H1 (cell line): ENCODE results near the gene C1GALT1. TPM values are rescaled to one million over a fixed set of nuclear protein-coding genes. Genes with fewer than 3 reads are reported as not detected.

Experiments used
- CTCF ChIA-PET: fragments of 300-600 bp; sonication (Branson Sonifier 250); formaldehyde crosslinking; loops from one replicate; lab custom pipeline; 2021; ENCODE audit not compliant: partially characterized antibody; lab: Charles Lee
- POLR2A ChIA-PET: fragments of 300-600 bp; sonication (Branson Sonifier 250); formaldehyde crosslinking; loops from one replicate; lab custom pipeline; 2021; ENCODE audit warnings: inconsistent platforms; ENCODE audit not compliant: partially characterized antibody; lab: Charles Lee
- DNase-seq, 2 experiments: peaks; one replicate each; pipeline versions ENCODE4 v3.0.0 to v3.0.0-alpha.2; 2010 to 2022; ENCODE audit warnings: low spot score in 2 of 2, low read depth in 1 of 2, mixed read lengths in 1 of 2
- FAIRE-seq: peaks from 2 replicates; lab custom pipeline; 2011; peaks lifted over from hg19 to GRCh38; lab: Jason Lieb, UNC
- H2AFZ ChIP-seq: 2 replicates; pipeline ENCODE4 v1.8.1; 2012; ENCODE audit warnings: low read length, inconsistent platforms
- H2AK5ac ChIP-seq: 2 replicates; pipeline ENCODE4 v1.6.1; 2013; ENCODE audit warnings: low read depth, low read length
- H2BK120ac ChIP-seq: replicated peaks from 2 replicates; pipeline ENCODE3; 2013; ENCODE audit warnings: low read depth, low read length, inconsistent platforms
- H2BK12ac ChIP-seq: 2 replicates; pipeline ENCODE4 v1.6.1; 2013; ENCODE audit warnings: low read depth, low read length
- H2BK15ac ChIP-seq: 2 replicates; pipeline ENCODE4 v1.6.1; 2013; ENCODE audit warnings: low read length
- H2BK20ac ChIP-seq: 2 replicates; pipeline ENCODE4 v1.6.1; 2013; ENCODE audit warnings: low read length
- H2BK5ac ChIP-seq: 2 replicates; pipeline ENCODE4 v1.6.1; 2013; ENCODE audit warnings: low read depth, low read length
- H3K14ac ChIP-seq: 2 replicates; pipeline ENCODE4 v1.6.1; 2013; ENCODE audit warnings: inconsistent platforms; ENCODE audit not compliant: insufficient read length
- H3K18ac ChIP-seq: 2 replicates; pipeline ENCODE4 v1.6.1; 2013; ENCODE audit warnings: low read length; ENCODE audit errors: extremely low read depth
- H3K23ac ChIP-seq: 2 replicates; pipeline ENCODE4 v1.6.1; 2013; ENCODE audit warnings: inconsistent platforms; ENCODE audit not compliant: insufficient read length
- H3K23me2 ChIP-seq: 2 replicates; pipeline ENCODE4 v1.6.1; 2013; ENCODE audit warnings: low read depth, low read length
- H3K27ac ChIP-seq: 2 replicates; pipeline ENCODE4 v1.6.1; 2011; ENCODE audit warnings: low read depth, low read length, inconsistent platforms
- H3K27me3 ChIP-seq, 4 experiments: replicated peaks in 1 of 4; 1 replicate in 1 of 4; 2 replicates in 3 of 4; pipeline versions ENCODE4 v1.6.1 to v1.8.1; 2011 to 2013; ENCODE audit warnings: low read length in 3 of 4, mild to moderate bottlenecking in 3 of 4, inconsistent platforms in 2 of 4, mixed read lengths in 2 of 4, moderate library complexity in 1 of 4; ENCODE audit not compliant: control insufficient read depth in 3 of 4, insufficient read depth in 3 of 4; ENCODE audit errors: extremely low read depth in 1 of 4
- H3K36me3 ChIP-seq, 4 experiments: 2 replicates each; pipeline versions ENCODE4 v1.6.1 to v1.8.1; 2011 to 2013; ENCODE audit warnings: mild to moderate bottlenecking in 4 of 4, low read length in 3 of 4, moderate library complexity in 2 of 4, control low read depth in 1 of 4, inconsistent platforms in 1 of 4; ENCODE audit not compliant: insufficient read depth in 4 of 4, control insufficient read depth in 2 of 4
- H3K4ac ChIP-seq: replicated peaks from 2 replicates; pipeline ENCODE3; 2013; ENCODE audit warnings: low read length, low read depth, mixed read lengths, inconsistent platforms; ENCODE audit not compliant: insufficient read length
- H3K4me1 ChIP-seq, 4 experiments: replicated peaks in 1 of 4; 1 replicate in 1 of 4; 2 replicates in 3 of 4; pipeline versions ENCODE4 v1.6.1 to v1.8.1; 2011 to 2013; ENCODE audit warnings: low read length in 3 of 4, inconsistent platforms in 2 of 4, mixed read lengths in 1 of 4; ENCODE audit not compliant: insufficient read depth in 4 of 4, control insufficient read depth in 3 of 4
- H3K4me2 ChIP-seq, 2 experiments: 2 replicates each; pipeline versions ENCODE4 v1.6.1 to v1.8.1; 2011 to 2013; ENCODE audit warnings: low read depth in 2 of 2, low read length in 2 of 2, control low read depth in 1 of 2, inconsistent platforms in 1 of 2, mild to moderate bottlenecking in 1 of 2; ENCODE audit not compliant: insufficient read depth in 1 of 2
- H3K4me3 ChIP-seq, 4 experiments: fragments of 200-600, 300-600 bp in 1 of 4; sonication (generic), shearing (Covaris generic), sonication (Bioruptor Twin) in 1 of 4; 2 replicates each; pipeline versions ENCODE4 v1.5.1 to v1.8.1; 2011 to 2016; ENCODE audit warnings: low read length in 4 of 4, low read depth in 3 of 4, control low read depth in 2 of 4, inconsistent platforms in 2 of 4, mild to moderate bottlenecking in 2 of 4, mixed read lengths in 1 of 4, moderate library complexity in 1 of 4; ENCODE audit not compliant: insufficient read depth in 2 of 4; ENCODE audit errors: extremely low read depth in 1 of 4
- H3K56ac ChIP-seq: replicated peaks from 2 replicates; pipeline ENCODE3; 2013; ENCODE audit warnings: low read depth, mild to moderate bottlenecking, mixed read lengths, low read length, inconsistent platforms; ENCODE audit not compliant: insufficient read length
- H3K79me1 ChIP-seq: 2 replicates; pipeline ENCODE4 v1.6.1; 2013; ENCODE audit warnings: low read depth, low read length, control low read depth
- H3K79me2 ChIP-seq, 2 experiments: 2 replicates each; pipeline versions ENCODE4 v1.6.1 to v1.8.1; 2012 to 2013; ENCODE audit warnings: low read length in 2 of 2, mild to moderate bottlenecking in 2 of 2, inconsistent platforms in 1 of 2; ENCODE audit not compliant: insufficient read depth in 2 of 2, control insufficient read depth in 1 of 2
- H3K9ac ChIP-seq, 4 experiments: replicated peaks in 1 of 4; 1 replicate in 1 of 4; 2 replicates in 3 of 4; pipeline versions ENCODE4 v1.6.1 to v1.8.1; 2011 to 2013; ENCODE audit warnings: low read depth in 3 of 4, low read length in 3 of 4, control low read depth in 2 of 4, mild to moderate bottlenecking in 2 of 4, moderate library complexity in 2 of 4, inconsistent platforms in 1 of 4; ENCODE audit errors: extremely low read depth in 1 of 4
- H3K9me3 ChIP-seq, 2 experiments: 2 replicates each; pipeline versions ENCODE4 v1.6.1 to v1.8.1; 2012 to 2013; ENCODE audit warnings: mild to moderate bottlenecking in 2 of 2, moderate library complexity in 2 of 2, control low read depth in 1 of 2, inconsistent platforms in 1 of 2, low read depth in 1 of 2, low read length in 1 of 2, mixed read lengths in 1 of 2; ENCODE audit not compliant: insufficient read depth in 2 of 2
- H4K20me1 ChIP-seq, 2 experiments: replicated peaks in 1 of 2; 2 replicates each; pipeline versions ENCODE3 to v1.8.1; 2011 to 2013; ENCODE audit warnings: inconsistent platforms in 2 of 2, low read length in 2 of 2, mild to moderate bottlenecking in 1 of 2; ENCODE audit not compliant: insufficient read depth in 2 of 2, control insufficient read depth in 1 of 2
- H4K5ac ChIP-seq: 2 replicates; pipeline ENCODE4 v1.6.1; 2013; ENCODE audit warnings: low read length, low read depth, mixed read lengths, inconsistent platforms; ENCODE audit not compliant: insufficient read length
- H4K8ac ChIP-seq: 2 replicates; pipeline ENCODE4 v1.8.0; 2013; ENCODE audit warnings: mild to moderate bottlenecking, moderate library complexity, low read length, inconsistent platforms; ENCODE audit not compliant: insufficient read depth; ENCODE audit errors: extremely low read depth
- H4K91ac ChIP-seq: replicated peaks from 2 replicates; pipeline ENCODE3; 2013; ENCODE audit warnings: low read length, mixed read lengths, inconsistent platforms; ENCODE audit not compliant: insufficient read length
- SRF ChIP-seq: IDR thresholded peaks from 2 replicates; pipeline ENCODE4 v1.6.1; 2011; ENCODE audit warnings: mild to moderate bottlenecking, low read depth, low read length, moderate library complexity
- WGBS, 2 experiments: shearing (Covaris generic) in 1 of 2; methylation state at CpG; one replicate each; pipeline versions ENCODE4 v1.1.6 to v1.1.7; 2013 to 2015; ENCODE audit warnings: low lambda C conversion rate in 2 of 2, mixed read lengths in 2 of 2, inconsistent platforms in 1 of 2, low coverage in 1 of 2, missing lambda C conversion rate in 1 of 2; ENCODE audit not compliant: insufficient replicate concordance in 2 of 2, insufficient coverage in 1 of 2, insufficient read length in 1 of 2; ENCODE audit errors: extremely low coverage in 1 of 2, missing lambda C conversion rate in 1 of 2; 5-methylcytosine and 5-hydroxymethylcytosine counted together
- polyA plus RNA-seq, 7 experiments: library from polyadenylated mRNA; depleted of rRNA in 3 of 7; stranded (reverse) in 5 of 7; unstranded in 2 of 7; fragments of >200 nt in 5 of 7; fragments of 200-250 nt in 2 of 7; gene quantifications; 1 replicate in 5 of 7; 2 replicates in 1 of 7; 4 replicates in 1 of 7; pipeline versions ENCODE4 v1.2.1 to v1.2.3, GENCODE V29; 2011 to 2013; ENCODE audit warnings: missing spikeins in 2 of 7, mixed read lengths in 2 of 7
- total RNA-seq: library from RNA; stranded (reverse); fragmentation: NEBNext Ultra II Directional; extraction: Animal tissue kit (Norgen Biotek cat#: 25700); gene quantifications from 2 replicates; pipeline ENCODE4 v1.2.1, GENCODE V29; 2021

The C1GALT1 gene
- total and polyA plus RNA-seq, 2 of the 8 experiments (the other 6 are each of a cell fraction or from before 2014, with no cell fraction given), result 18.7 to 94.2 TPM

DNA sequence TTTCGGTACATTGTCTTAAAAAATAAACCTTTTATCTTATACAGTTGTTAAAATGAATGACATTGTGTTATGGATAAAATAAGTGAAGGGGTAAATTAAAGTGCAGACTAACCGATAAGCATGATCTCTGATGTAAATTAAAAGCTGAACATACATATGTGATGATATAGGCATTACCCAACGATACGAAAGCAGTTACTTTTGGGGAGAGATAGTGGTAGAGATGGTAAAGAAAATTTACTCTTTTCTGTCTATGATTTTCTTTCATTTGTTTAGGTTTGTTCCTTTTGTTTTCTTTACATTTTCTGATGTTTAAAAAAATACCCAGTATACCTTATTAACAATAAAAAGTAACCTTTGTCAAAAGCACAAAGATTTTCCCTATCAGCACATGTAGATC is 6.4 kb downstream of the C1GALT1 start:
- no peak overlapping the region for H3K4me3 ChIP-seq
- H3K4me1 ChIP-seq, result peaks cover 0 to 14% (median 5%) of the 10 kb centered on the region in 4 experiments; a peak in 5 of 7 replicates
- H3K18ac ChIP-seq, result no peak overlapping the region
- no peak overlapping the region for H4K91ac ChIP-seq
- H3K14ac ChIP-seq, result no peak overlapping the region
- H2BK5ac ChIP-seq, result no peak overlapping the region
- 92% methylated on average over 4 of the region's 4 CpGs; no CpG with 5 or more reads in 1 of the 2 experiments for WGBS, 2 experiments
- no peak overlapping the region for H2BK20ac ChIP-seq
- no peak overlapping the region for H3K9ac ChIP-seq
- H2AFZ ChIP-seq, result no peak overlapping the region
- H3K23ac ChIP-seq, result no peak overlapping the region
- H3K23me2 ChIP-seq, result no peaks in the 10 kb centered on the region; the same call in 1 of the 2 replicates
- DNase-seq, result no peak
- H2AK5ac ChIP-seq, result no peak overlapping the region
- CTCF ChIA-PET, result interaction anchor here (1.7 kb wide), 1 partner anchor 12 kb away, joined by 4 read pairs; no protein-coding TSS in a partner anchor
- peaks cover 5 to 6% of the 10 kb centered on the region in 2 experiments for H4K20me1 ChIP-seq
- H4K8ac ChIP-seq, result no peak overlapping the region
- H2BK12ac ChIP-seq, result no peak overlapping the region
- H3K79me2 ChIP-seq, result peaks cover 46 to 100% of the 10 kb centered on the region in 2 experiments
- H3K56ac ChIP-seq, result no peak overlapping the region
- no peak overlapping the region for H2BK15ac ChIP-seq
- no peak for FAIRE-seq
- no peaks in the 10 kb centered on the region for H3K79me1 ChIP-seq
- TF ChIP-seq SRF, result no peak
- TF ChIP-seq, all 59 proteins: peak for 0
- H3K27me3 ChIP-seq, result no peaks in the 10 kb centered on the region
- H3K36me3 ChIP-seq, result peaks cover 0 to 30% (median 6%) of the 10 kb centered on the region in 4 experiments; a peak in 3 of 8 replicates
- no peak overlapping the region for H4K5ac ChIP-seq
- no peak overlapping the region for H2BK120ac ChIP-seq
- peaks cover 4 to 10% of the 10 kb centered on the region in 2 experiments; a peak in 3 of 4 replicates for H3K9me3 ChIP-seq
- H3K27ac ChIP-seq, result no peak overlapping the region
- POLR2A ChIA-PET, result interaction anchor here (0.7 to 2.3 kb wide), 3 partner anchors 13 to 21 kb away, joined by 3 to 11 read pairs (median 10); no protein-coding TSS in a partner anchor
- H3K4ac ChIP-seq, result no peak overlapping the region
- H3K4me2 ChIP-seq, result no peak overlapping the region
